GM21381 (cell line): ENCODE results near the gene MTMR2.

ENCODE experiments used
- ATAC-seq: cut with Tn5 transposase; IDR thresholded peaks from one replicate; pipeline ENCODE4 v1.9.1; 2021; ENCODE audit warnings: mild to moderate bottlenecking, moderate library complexity; ENCODE audit not compliant: unreplicated experiment

MTMR2 gene

DNA sequence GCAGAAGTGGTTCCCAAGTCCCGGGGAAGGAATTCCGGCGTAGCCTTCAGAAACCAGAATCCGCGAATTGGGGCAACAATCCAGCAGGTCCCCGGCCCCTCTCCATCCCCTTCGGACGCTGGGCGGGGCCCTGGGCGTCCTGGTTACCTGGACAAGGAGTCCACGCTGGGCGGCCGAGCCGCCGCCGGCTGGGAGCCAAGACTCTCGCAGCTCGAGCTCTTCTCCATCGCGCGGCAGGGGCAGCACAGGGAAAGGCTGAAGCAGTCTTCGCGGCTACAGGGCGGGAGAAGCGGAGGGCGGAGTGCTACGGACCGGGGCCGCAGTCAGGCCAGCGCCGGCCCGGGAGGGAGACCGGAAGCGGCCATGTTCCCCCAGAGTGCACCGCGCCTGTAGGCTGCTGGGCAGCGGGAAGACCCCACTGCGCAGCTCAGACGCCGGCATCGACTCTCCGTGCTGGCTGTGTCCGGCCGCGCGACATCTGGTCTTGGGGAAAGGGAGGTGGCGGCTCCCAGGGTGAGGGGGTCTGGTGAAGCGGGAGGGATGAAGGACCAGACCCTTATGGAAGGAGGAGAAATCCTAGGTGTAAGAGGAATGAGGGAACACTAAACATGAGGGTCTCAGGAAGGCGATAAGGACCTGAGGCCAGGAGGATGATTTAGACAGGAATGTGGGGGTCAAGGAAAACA, at the start of gene MTMR2:
Gene MTMR2 (minus strand): TSS at position 380 of the 686 bp plus-strand sequence. CDS start 153 bp downstream, at position 227.
- ATAC-seq, result peak; percentile 99

DNA sequence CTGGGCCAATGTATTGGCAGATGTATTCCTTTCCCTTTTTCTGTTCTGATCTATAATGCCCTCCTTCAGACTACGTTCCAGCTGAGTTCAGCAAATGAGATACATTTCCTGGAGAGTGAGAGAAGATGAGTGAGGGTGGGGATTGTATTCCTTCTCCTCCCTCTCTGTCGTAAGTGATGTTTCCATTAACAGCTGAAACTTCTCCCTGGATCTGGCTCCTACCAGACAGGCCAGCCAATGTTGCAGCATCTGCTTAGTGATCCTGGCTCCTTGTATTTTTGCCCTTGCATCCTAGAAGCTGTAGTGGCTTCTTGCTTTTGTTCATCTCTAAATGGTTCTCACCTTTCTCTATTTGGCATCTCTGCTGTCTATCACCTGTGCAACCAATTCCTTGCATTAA, 48.2 kb upstream of the MTMR2 start:
- ATAC-seq, result no peak

DNA sequence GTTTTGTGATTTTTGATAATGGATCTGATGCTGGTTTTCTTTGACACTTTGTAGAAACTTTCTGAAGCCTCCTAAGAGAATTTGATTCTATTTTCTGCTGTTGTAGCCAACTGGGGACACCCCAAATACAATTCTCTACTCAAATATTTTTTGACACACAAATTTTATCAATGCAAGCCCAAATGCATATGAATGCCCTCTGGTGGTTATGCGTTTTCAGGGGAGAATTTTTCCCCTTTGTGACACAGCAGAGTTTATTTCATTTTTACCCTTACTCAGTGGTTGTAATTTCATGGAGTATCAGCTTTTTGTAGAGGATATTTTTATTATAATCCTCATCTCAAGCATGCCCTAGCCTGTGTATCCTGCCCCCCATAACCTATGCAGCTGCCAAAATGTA, 44.7 kb upstream of the MTMR2 start:
- ATAC-seq, result no peak

DNA sequence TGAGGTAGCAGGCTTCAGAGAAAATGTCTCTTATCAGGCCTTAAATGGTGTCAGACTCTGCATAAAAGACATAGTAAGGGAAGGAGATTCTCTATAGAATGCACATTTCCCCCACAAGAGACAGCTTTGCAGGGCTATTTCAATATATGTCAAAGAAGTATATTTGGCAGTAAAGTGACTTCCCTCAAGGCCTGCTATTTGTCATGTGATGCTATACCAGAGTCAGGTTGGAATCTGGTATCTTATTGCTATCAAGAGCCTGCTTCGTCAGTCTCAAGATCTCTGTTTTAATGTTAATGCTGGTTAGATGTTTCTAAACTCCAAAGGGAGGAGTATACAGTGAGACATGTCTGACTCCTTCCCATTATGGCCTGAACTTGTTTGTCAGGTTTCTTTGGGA, 40.4 kb upstream of the MTMR2 start:
- ATAC-seq, result no peak

DNA sequence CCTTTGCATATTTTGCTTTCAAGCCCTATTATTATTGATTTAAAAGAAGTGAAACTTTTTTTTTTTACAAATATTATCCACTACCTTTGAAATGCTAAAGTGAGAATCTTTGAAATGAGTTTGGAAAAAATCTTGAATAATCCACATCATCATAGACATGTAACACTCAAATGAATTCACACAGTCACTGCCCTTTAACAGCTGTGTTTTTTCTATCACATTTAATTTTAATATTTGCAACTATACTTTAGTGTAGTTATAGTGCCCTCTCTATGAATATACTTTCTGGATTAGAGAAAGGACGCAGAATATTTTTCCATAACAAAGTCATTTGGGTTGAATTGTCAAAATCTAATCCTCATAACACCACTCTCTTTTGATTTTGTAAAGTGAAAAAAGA, 37.9 kb upstream of the MTMR2 start:
- no peak for ATAC-seq

DNA sequence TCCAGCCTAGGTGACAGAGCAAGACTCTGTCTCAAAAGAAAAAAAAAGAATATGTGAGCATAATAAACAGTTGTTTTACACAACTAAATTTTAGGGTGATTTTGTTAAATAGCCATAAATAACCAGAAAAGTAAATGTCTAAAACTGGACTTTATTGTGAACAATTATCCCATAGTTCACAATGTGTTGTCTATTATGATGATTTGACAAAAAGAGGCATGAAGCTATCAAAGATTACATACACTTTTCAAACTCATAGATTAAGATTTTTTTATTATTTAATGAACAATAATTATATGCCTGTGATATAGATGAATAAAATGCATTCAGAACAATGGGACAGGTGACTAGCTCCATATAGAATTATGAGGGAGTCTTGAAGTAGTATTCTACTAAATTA, 27.0 kb upstream of the MTMR2 start:
- no peak for ATAC-seq

DNA sequence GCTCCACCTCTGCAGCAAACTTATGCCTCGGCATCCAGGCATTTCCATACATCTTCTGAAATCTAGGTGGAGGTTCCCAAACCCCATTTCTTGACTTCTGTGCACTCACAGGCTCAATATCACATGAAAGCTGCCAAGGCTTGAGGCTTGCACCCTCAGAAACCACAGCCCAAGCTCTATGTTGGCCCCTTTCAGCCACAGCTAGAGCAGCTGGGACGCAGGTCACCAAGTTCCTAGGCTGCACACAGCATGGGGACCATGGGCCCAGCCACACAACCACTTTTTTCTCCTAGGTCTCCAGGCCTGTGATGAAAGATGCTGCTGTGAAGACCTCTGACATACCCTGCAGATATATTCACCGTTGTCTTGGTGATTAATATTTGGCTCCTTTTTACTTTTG, 24.7 kb upstream of the MTMR2 start:
- ATAC-seq, result no peak

DNA sequence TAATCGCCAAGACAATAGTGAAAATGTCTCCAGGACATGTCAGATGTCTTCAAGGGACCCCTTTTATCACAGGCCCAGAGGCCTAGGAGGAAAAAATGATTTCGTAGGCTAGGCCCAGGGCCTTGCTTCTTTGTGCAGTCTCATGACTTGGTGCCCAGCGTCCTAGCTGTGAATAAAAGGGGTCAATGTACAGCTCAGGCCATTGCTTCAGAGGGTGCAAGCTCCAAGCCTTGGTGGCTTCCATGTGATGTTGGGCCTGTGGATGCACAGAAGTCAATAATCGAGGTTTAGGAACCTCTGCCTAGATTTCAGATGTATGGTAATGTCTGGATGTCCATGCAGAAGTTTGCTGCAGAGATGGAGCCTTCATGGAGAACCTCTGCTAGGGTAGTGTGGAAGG, 20.7 kb upstream of the MTMR2 start:
- ATAC-seq, result no peak

DNA sequence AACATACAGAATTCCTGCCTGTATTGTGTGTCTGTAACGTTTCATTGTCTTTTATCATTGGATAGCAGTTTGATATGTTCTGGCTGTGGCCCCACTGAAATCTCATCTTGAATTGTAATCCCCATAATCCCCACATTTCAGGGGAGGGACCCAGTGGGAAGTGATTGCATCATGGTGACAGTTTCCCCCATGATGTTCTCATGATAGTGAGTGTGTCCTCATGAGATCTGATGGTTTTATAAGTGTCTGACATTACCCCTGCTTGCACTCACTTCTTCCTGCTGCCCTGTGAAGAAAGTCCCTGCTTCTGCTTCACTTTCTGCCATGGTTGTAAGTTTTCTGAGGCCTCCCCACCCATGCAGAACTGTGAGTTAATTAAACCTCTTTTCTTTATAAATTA, 19.6 kb upstream of the MTMR2 start:
- no peak for ATAC-seq

DNA sequence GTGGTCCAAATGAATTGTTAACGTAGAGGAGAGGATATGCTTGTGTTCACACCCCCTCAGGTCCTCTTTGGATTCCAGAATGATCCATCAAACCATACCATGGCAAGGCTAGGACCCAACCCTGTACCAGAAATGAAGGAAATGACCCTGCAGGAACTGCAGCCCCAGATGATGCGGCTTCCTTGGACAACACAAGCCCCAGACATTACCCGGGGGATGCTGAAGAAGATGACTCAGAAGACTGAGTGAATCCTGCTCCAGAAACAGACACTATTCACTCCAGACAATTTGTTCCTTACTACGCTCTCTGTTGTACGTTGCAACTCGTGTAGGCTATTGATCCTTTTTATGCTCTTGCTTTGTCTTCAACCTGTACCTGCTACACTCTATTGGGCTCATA, 15.2 kb upstream of the MTMR2 start:
- no peak for ATAC-seq

DNA sequence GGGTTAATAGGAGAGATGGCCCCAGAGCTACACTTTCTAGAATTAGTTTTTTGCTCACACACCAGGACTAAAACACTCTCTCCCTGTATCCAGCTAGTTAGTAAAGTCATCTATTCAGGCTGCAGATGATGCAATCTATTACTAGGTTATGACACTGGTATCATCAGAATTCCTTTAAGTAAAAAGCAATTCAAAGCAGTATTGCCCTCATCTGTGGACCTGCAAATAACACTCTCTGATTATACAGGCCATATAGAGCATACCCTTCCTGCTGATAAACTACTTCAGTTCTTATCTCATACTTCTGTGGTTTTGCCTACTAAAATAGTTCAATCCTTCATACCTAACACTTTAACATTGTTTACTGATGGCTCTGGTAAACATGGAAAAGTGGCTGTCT, 13.5 kb upstream of the MTMR2 start:
- no peak for ATAC-seq

DNA sequence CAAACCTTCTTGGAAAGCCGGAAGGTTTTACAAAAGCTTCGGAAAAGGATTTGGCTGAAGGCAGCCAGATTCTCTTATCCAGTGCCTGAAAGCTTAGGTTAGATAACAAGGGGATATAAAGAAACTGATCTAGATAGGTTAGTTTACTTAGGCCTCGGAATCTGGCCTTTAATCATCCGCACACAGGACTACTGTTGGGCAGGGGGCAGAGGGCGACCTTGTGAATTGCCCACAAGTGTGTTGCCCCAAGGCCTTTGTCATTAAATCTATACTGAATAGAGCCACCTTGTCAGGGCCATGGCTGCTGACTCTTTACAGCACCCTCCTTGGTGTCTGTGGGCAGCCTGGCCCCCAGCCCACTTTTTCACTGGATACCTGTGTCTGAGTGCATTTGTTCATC, 9.7 kb upstream of the MTMR2 start:
- ATAC-seq, result no peak

DNA sequence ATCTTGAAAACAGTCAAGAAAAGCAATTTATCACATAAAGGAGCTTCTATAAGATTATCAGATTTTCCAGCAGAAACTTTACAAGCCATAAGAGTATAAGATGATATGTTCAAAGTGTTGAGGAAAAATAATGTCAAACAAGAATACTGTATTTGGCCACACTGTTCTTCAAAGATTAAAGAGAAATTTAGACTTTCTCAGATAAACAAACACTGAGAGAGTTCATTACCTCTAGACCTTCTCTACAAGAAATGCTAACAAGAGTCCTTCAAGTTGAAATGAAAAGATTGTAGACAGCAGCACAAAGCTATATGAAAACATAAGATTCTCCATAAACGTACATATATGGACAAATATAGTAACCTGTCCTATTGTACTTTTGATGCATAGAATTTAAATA, 8.0 kb upstream of the MTMR2 start:
- ATAC-seq, result no peak

DNA sequence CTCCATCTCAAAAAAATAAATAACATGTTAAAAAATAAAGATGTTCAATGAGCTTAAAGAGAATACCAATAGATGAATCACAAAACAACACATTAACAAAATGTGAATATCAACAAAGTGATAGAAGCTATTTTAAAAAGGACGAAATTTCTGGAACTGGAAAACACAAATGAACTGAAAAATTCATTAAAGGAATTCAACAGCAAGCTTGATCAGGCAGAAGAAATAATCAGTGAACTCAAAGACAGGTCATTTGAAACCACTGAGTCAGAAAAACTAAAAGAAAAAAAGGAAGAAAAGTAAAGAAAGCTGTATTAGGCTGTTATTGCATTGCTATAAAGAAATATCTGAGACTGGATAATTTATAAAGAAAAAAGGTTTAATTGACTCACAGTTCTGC, 7.0 kb upstream of the MTMR2 start:
- no peak for ATAC-seq

DNA sequence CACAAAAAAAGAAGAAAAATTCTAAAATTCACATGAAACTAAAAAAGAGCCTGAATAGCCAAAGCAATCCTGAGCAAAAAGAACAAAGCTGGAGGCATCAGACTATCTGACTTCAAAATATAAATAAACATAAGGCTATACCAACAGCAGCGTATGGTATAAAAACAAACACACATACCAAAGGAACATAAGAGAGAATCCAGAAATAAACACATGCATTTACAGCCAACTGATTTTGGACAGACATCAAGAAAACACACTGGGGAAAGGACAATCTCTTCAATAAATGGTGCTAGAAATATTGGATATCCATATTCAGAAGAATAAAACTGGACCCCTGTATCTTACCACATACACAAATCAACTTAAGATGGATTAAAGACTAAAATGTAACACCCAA, 2.8 kb upstream of the MTMR2 start:
- no peak for ATAC-seq

DNA sequence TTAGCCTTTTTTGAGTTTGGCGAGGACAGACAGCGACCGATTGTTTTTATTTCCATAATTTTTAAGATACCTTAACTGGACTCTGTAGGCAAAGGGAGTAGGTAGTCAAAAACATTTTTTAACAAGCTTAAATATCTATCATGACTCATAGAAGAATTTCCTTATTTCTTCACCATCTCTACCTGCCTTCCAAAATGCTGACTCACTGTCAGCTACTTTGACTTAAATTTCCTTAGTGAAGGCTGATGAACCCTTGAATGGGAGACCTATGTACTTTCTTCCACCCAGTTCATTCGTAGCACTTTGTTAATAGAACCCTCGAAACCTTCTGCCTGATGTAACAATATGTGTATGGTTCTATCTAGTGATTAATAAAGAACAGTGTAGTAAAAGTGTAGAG, 1.1 kb upstream of the MTMR2 start:
- ATAC-seq, result no peak

DNA sequence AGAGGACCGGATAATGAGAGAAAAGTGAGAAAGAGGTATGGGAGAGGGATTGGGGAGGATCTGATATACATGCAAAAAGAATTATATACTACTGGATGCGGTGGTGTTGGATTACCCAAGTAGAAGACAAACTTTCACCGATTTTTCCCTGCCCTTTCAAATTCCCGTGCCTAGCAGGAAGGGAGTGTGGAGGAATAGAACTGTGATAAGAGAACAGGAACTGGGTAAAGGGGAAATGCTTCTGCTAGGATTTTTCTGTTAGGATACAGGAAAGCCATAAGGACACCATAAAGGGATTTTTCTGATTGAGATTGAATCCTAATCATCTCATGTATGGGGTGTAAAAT, 480 bp upstream of the MTMR2 start:
- no peak for ATAC-seq

DNA sequence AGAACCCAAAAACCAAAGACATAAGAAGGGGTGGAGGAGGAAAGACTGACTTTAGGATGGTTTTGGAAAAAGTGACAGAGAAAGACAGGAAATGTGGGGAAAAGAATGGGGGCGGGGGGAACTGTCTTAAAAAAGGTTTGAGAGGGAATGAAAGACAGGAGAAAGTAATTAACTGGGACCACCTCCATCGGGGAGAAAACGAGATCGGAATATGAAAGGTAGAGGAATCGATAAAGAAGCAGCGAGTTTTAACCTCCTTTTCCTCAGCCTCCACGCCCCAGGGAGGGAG, 524 bp downstream of the MTMR2 start:
- ATAC-seq, result no peak

DNA sequence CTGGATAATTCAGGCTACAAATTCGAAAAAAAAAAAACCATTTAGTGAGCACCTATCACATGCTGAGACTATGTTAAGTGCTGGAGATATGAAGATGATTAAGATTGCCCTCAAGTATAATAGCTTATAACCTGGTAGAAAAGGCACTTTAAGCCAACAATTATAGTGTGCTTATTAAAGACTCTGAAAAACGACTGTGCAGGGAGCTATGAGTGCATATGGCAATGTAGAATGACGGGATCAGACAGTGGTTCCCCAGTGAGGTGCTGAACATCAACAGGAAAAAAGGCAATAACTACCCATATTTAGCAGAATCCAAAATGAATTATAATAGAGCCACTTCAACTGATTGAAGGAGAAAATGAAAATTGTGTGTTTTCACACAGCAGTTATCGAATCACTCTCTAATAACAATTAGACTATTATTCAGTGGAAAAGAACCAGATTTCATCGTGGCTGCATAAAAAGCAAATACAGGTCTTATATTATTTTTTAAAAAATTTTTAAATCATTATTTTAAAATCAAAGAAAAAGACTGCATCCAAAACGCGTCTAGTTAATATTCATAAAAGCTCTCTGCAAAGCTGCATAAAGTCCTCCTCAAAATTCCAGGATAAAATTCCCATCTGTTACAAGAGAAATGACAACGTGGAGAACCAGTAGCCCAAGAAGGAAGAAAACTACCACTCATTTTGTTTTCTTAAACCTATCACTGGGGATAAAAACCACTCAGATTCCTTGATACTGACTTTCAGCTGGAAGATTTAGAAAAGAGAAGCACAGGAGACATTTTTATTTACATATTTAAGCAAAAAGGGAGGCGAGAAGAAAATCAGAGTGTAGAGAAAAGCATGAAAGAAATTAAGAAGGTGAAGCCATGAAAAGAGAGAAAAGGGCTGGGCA, 1.1 kb downstream of the MTMR2 start:
- no peak for ATAC-seq

DNA sequence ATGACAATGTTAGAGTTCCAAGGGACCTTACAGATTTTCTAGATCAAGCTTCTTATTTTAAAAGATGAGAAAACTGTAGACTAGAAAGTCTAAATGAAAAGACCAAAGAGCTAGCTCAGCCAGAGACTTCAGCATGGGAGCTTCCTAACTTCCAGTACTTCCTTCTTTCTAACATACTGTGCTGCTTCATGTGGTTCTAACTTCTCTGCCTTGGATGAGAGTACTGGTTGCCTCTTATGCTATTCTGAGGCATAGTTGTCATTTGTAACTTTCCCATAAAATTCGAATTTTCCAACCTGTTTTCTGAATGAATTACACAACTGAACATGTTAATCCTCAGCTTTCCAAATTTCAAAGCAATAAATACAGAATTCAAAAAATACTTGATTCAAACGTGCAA, 1.8 kb downstream of the MTMR2 start:
- ATAC-seq, result no peak

DNA sequence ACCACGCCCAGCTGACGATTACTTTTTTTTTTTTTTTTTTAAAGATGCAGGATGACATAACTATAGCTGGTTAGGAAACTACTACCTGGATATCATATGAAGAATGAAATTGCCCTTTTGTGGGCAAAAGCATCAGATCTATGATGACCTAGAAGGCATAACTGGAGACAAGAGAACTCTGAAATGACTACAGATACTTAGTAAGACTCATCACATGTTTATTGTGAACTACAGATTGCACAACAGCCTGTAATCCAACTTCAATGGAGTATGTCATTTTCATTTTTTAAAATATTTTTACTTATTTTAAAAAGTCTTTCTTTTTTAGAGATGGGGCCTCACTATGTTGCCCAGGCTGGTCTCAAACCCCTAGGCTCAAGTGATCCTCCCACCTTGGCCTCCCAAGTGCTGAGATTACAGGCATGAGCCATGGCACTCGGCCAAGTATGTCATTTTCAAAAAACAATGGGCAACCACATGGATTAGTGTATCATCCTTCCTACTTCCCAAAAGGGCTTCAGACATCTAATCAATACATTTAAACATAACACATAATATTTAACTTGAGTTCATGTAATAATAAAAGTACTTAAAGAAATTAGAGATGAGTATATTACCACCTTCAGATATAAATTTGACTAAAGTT, 3.3 kb downstream of the MTMR2 start:
- ATAC-seq, result no peak

DNA sequence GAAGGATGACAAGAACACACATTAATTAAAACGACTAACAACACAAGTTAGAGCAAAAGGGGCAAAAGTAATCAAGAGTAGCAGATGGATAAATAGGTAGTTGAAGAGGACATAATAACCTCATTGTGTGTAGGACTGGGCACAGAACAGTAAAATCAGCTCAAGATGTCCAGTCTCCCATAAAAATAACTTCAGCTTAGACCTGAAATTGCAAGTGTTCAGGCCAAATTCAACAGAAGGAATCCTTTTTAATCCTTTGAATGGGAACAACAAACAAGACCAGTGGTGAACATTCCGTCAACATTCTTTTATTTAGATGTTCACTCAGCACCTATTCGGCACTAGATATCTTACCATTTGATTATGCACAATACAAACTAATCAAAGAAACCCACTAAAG, 4.4 kb downstream of the MTMR2 start:
- no peak for ATAC-seq
